ENCODE data around the gene CD46. TPM values are rescaled to one million over a fixed set of nuclear protein-coding genes. Genes with fewer than 3 reads are reported as not detected.

CD46 gene
- polyA plus RNA-seq, 1 experiment, result 61.7 TPM

- CTCF ChIA-PET, result interaction anchor here (2.1 to 4.5 kb wide), 2 partner anchors 10 to 150 kb away, joined by 6 to 16 read pairs; no protein-coding TSS in a partner anchor
Observed at GRCh38 chr1:207813946-207814345, 62.1 kb downstream of the CD46 start.

GRCh38 chr1:207814469-207814868 is 62.6 kb downstream of the CD46 start:
- H3K4me3 ChIP-seq (ENCODE audit: low read depth, low read length), result no peak overlapping the region
- H3K36me3 ChIP-seq (ENCODE audit: control insufficient read depth, insufficient read depth, low read length), result peaks cover 17% of the 10 kb centered on the region
- H3K27me3 ChIP-seq (ENCODE audit: control insufficient read depth, insufficient read depth, low read length), result no peaks in the 10 kb centered on the region
- TF ChIP-seq, protein P1, sequence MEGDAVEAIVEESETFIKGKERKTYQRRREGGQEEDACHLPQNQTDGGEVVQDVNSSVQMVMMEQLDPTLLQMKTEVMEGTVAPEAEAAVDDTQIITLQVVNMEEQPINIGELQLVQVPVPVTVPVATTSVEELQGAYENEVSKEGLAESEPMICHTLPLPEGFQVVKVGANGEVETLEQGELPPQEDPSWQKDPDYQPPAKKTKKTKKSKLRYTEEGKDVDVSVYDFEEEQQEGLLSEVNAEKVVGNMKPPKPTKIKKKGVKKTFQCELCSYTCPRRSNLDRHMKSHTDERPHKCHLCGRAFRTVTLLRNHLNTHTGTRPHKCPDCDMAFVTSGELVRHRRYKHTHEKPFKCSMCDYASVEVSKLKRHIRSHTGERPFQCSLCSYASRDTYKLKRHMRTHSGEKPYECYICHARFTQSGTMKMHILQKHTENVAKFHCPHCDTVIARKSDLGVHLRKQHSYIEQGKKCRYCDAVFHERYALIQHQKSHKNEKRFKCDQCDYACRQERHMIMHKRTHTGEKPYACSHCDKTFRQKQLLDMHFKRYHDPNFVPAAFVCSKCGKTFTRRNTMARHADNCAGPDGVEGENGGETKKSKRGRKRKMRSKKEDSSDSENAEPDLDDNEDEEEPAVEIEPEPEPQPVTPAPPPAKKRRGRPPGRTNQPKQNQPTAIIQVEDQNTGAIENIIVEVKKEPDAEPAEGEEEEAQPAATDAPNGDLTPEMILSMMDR (IDR thresholded peaks at IDR 0.05; ENCODE audit: insufficient read depth, low read depth, low read length), result no peak
- CTCF ChIA-PET, result interaction anchor here (2.1 to 4.5 kb wide), 2 partner anchors 9 to 150 kb away, joined by 6 to 16 read pairs; no protein-coding TSS in a partner anchor
- DNase-seq (ENCODE audit: low read depth), result no peak
- POLR2A ChIA-PET, result no interaction called here

More at GRCh38 chr1:207813946-207814345, 62.1 kb downstream of the CD46 start:
- Histone ChIP-seq H3K27me3 (ENCODE audit: control insufficient read depth, insufficient read depth, low read length) (no peaks in the 10 kb centered on the region), H3K4me3 (ENCODE audit: low read depth, low read length) (no peak overlapping the region), H3K36me3 (ENCODE audit: control insufficient read depth, insufficient read depth, low read length) (peaks cover 21% of the 10 kb centered on the region)
- TF ChIP-seq, protein P1 (IDR thresholded peaks at IDR 0.05; ENCODE audit: insufficient read depth, low read depth, low read length), result no peak
- POLR2A ChIA-PET, result no interaction called here
- DNase-seq (ENCODE audit: low read depth), result no peak

- TF ChIP-seq, protein P1 (IDR thresholded peaks at IDR 0.05; ENCODE audit: insufficient read depth, low read depth, low read length), result no peak
- ChIA-PET POLR2A (no interaction called here), CTCF (interaction anchor here (0.7 to 2.1 kb wide), 2 partner anchors 8 to 10 kb away, joined by 3 to 6 read pairs; no protein-coding TSS in a partner anchor)
- Histone ChIP-seq H3K4me3 (ENCODE audit: low read depth, low read length) (no peak overlapping the region), H3K36me3 (ENCODE audit: control insufficient read depth, insufficient read depth, low read length) (peaks cover 18% of the 10 kb centered on the region), H3K27me3 (ENCODE audit: control insufficient read depth, insufficient read depth, low read length) (no peaks in the 10 kb centered on the region)
- no peak for DNase-seq (ENCODE audit: low read depth)
Observed at GRCh38 chr1:207815466-207815865, 63.6 kb downstream of the CD46 start.

DNA sequence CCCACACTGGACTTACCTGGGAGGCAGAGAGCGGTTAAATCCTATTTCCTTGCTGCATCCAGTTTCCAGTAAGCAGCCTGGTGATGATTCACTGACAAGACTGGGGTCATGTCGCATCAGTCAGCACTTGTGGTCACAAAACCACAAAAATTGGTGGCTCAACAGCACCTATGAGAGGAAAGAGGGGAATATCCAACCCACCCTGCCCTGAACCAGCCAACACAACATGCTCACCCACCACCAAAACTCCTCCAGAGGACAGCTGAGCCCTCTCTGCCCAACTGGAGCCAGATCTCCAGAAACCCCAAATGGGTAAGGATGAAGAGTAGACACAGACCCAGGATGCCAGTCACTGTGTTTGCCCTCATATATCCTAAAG is 64.0 kb downstream of the CD46 start:
- POLR2A ChIA-PET, result no interaction called here
- CTCF ChIA-PET, result interaction anchor here (0.7 to 2.1 kb wide), 3 partner anchors 8 to 82 kb away, joined by 3 to 6 read pairs (median 3); no protein-coding TSS in a partner anchor

GRCh38 chr1:207817166-207817565 is 65.3 kb downstream of the CD46 start:
- CTCF ChIA-PET, result interaction anchor here (1.3 kb wide), 1 partner anchor 10 kb away, joined by 3 read pairs; no protein-coding TSS in a partner anchor
- POLR2A ChIA-PET, result no interaction called here
- TF ChIP-seq, protein P1 (IDR thresholded peaks at IDR 0.05; ENCODE audit: insufficient read depth, low read depth, low read length), result no peak
- no peak for DNase-seq (ENCODE audit: low read depth)
- Histone ChIP-seq H3K36me3 (ENCODE audit: control insufficient read depth, insufficient read depth, low read length) (peaks cover 18% of the 10 kb centered on the region), H3K27me3 (ENCODE audit: control insufficient read depth, insufficient read depth, low read length) (no peaks in the 10 kb centered on the region), H3K4me3 (ENCODE audit: low read depth, low read length) (no peak overlapping the region)

More for the DNA sequence above, 64.0 kb downstream of the CD46 start:
- peaks cover 18% of the 10 kb centered on the region for H3K36me3 ChIP-seq (ENCODE audit: control insufficient read depth, insufficient read depth, low read length)
- TF ChIP-seq, protein P1 (IDR thresholded peaks at IDR 0.05; ENCODE audit: insufficient read depth, low read depth, low read length), result no peak
- no peak overlapping the region for H3K4me3 ChIP-seq (ENCODE audit: low read depth, low read length)
- DNase-seq (ENCODE audit: low read depth), result no peak
- no peaks in the 10 kb centered on the region for H3K27me3 ChIP-seq (ENCODE audit: control insufficient read depth, insufficient read depth, low read length)

All from BJ (cell line).